GM12865 (cell line): ENCODE results near the gene UGCG.
"Not testable (repeated sequence)": the region's sequence is repeated elsewhere in the genome, so short reads cannot be mapped to it uniquely, and the experiment has no call there.

ENCODE experiments used
- DNase-seq: peaks from one replicate; pipeline ENCODE4 v3.0.0; 2010; ENCODE audit warnings: low read depth
- H3K4me3 ChIP-seq: 2 replicates; pipeline ENCODE4 v1.5.1; 2011; ENCODE audit warnings: mild to moderate bottlenecking, low read depth, low read length, control low read depth
- CTCF ChIP-seq: IDR thresholded peaks from 2 replicates; pipeline ENCODE4 v1.5.1; 2011; ENCODE audit warnings: low read length, control low read depth, low read depth, inconsistent platforms; ENCODE audit not compliant: insufficient read depth; ENCODE audit errors: missing control alignments

Gene UGCG

DNA sequence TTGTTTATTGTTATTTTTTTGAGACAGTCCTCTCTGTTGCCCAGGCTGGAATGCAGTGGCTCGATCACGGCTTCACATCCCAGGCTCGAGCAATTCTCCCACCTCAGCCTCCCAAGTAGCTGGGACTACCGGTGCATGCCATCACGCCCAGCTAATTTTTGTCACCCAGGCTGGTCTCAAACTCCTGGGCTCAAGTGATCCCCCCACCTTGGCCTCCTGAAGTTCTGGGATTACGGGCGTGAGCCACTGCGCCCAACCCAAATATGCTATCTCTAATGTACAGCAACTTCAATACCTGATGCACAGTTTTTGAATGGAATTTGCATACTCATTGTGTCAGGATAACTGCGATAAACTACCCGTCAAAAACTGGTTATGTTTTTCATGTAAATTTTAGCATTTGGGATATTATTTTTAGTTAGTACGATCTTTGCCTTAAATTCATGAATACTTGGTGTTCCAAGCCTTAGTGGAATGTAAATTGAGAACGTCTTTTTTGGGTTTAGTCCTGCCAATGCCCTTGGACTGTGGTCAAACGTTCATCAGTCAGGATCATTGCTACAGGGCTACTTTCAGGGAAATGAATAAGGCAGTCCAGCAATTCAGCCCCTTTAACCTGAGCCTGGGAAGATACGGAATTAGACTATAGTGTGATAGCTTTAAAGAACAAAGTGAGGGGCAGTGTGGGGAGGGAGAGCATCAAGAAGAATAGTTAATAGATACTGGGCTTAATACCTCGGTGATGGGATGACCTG, 4.4 kb downstream of the UGCG start:
- no peak overlapping the region for H3K4me3 ChIP-seq
- TF ChIP-seq CTCF: no peak
- DNase-seq: no peak

GRCh38 chr9:111902391-111903139, 6.0 kb downstream of the UGCG start:
- DNase-seq: no peak
- H3K4me3 ChIP-seq: no peak overlapping the region
- no peak for TF ChIP-seq CTCF

- DNase-seq, H3K4me3 ChIP-seq: not testable (repeated sequence)
Measured at GRCh38 chr9:111903535-111903934, 6.9 kb downstream of the UGCG start.

DNA sequence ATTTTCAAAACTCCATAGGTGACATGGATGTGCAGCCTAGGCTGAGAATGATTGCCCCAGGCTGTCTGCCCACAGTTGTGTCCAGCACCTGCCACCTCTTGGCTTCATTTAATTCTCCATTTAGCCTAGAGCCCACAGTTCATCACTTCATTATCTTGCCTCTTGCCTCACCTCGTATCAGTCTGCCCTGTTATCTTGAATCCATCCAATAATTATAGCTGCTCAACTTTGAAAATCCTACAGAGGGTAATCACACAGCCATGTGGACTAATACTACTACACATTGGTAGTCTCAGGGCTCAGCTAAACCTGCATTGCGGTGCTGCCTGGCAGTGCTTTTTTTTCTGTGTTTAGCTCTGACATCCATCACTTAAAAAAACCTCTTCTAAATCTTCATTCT, 7.4 kb downstream of the UGCG start:
- TF ChIP-seq CTCF: no peak
- DNase-seq: no peak
- no peak overlapping the region for H3K4me3 ChIP-seq

GRCh38 chr9:111904891-111905291, 8.3 kb downstream of the UGCG start:
- no peak for TF ChIP-seq CTCF

GRCh38 chr9:111907147-111907546, 10.5 kb downstream of the UGCG start:
- TF ChIP-seq CTCF: no peak
- no peak for DNase-seq
- H3K4me3 ChIP-seq: no peak overlapping the region

More at GRCh38 chr9:111904891-111905291, 8.3 kb downstream of the UGCG start:
- DNase-seq: no peak
- H3K4me3 ChIP-seq: no peak overlapping the region

DNA sequence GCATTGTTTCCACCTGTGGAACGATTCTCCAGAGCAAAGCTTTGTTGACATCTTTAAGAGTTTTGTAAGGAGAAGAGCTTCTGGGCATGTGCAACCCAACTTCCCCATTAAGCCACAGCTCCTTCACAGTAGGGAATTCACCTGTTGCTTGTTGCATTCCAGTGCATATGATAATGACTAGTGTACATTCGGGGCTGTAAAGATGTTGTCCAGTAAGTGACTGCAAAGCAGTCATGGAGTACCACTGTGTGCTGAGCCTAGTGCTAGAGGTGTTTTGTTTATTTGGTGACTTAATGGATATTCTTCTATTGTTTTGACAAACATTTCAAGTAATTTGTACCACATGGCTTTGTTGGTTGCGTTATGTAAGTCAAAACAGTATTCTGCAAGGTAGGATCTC, 12.8 kb downstream of the UGCG start:
- H3K4me3 ChIP-seq: no peak overlapping the region
- TF ChIP-seq CTCF: no peak
- DNase-seq: peak; percentile 45
